Measurements from ENCODE around the gene MAPK9. TPM values are rescaled to one million over a fixed set of nuclear protein-coding genes. Genes with fewer than 3 reads are reported as not detected.

The MAPK9 gene
- total and polyA plus RNA-seq, 11 donors = 15.2 to 51.3 (median 41.2) TPM

- WGBS, 4 donors = 83 to 88% (median 87%) methylated on average over 6 to 7 of the region's 7 CpGs
- DNase-seq = peak in 2 of 5 donors; percentile 9 to 42
- intact Hi-C loops (cut with DNase I) = no loop called here
Measured at GRCh38 chr5:180339583-180340183, 47.8 kb upstream of the MAPK9 start.

GRCh38 chr5:180338001-180338707 is 46.3 kb upstream of the MAPK9 start:
- ATAC-seq (no peak), DNase-seq (peak in 3 of 5 donors; percentile 9 to 43 (median 18))
- H3K36me3 ChIP-seq = peaks cover 0 to 32% (median 5%) of the 10 kb centered on the region in 9 donors
- H3K9me3 ChIP-seq = no peaks in the 10 kb centered on the region
- intact Hi-C loops (cut with DNase I) = no loop called here
- WGBS, 4 donors = 90 to 93% (median 90%) methylated on average over 22 of the region's 22 CpGs
- no peak overlapping the region for H3K27ac ChIP-seq
- no peak overlapping the region for H3K4me3 ChIP-seq
- peaks cover 0 to 5% (median 0%) of the 10 kb centered on the region in 12 donors for H3K4me1 ChIP-seq
- H3K27me3 ChIP-seq = no peaks in the 10 kb centered on the region
- no peak for TF ChIP-seq POLR2A (IDR thresholded peaks at IDR 0.05)
- no peak for TF ChIP-seq CTCF (IDR thresholded peaks at IDR 0.05)

More at GRCh38 chr5:180339583-180340183, 47.8 kb upstream of the MAPK9 start:
- H3K27ac ChIP-seq = no peak overlapping the region
- no peaks in the 10 kb centered on the region for H3K9me3 ChIP-seq
- H3K36me3 ChIP-seq = peaks cover 0 to 30% (median 4%) of the 10 kb centered on the region in 9 donors
- TF ChIP-seq CTCF (IDR thresholded peaks at IDR 0.05) (no peak), POLR2A (IDR thresholded peaks at IDR 0.05) (no peak)
- H3K4me3 ChIP-seq = no peak overlapping the region
- H3K4me1 ChIP-seq = peaks cover 0 to 12% (median 2%) of the 10 kb centered on the region in 12 donors
- no peaks in the 10 kb centered on the region for H3K27me3 ChIP-seq
- peak in 2 of 4 donors; percentile 9 to 22 for ATAC-seq

GRCh38 chr5:180336234-180337020 is 44.5 kb upstream of the MAPK9 start:
- H3K36me3 ChIP-seq = peaks cover 0 to 32% (median 5%) of the 10 kb centered on the region in 9 donors

More at GRCh38 chr5:180336234-180337020, 44.5 kb upstream of the MAPK9 start:
- Histone ChIP-seq H3K4me1 (peaks cover 0 to 6% (median 0%) of the 10 kb centered on the region in 12 donors), H3K27me3 (peaks cover 0 to 8% (median 0%) of the 10 kb centered on the region in 9 donors), H3K27ac (no peak overlapping the region), H3K9me3 (no peaks in the 10 kb centered on the region), H3K4me3 (no peak overlapping the region)
- DNase-seq = peak in 3 of 5 donors; percentile 16 to 35 (median 19)
- TF ChIP-seq CTCF (IDR thresholded peaks at IDR 0.05) (no peak), POLR2A (IDR thresholded peaks at IDR 0.05) (no peak)
- WGBS, 4 donors = 92 to 93% (median 93%) methylated on average over 34 of the region's 34 CpGs
- intact Hi-C loops (cut with DNase I) = no loop called here
- ATAC-seq = no peak

All from heart left ventricle (tissue), 16 donors.